Measurements from ENCODE around the gene HABP4.

- TF ChIP-seq CTCF (IDR thresholded peaks at IDR 0.05) = no peak
- TF ChIP-seq ZFX (IDR thresholded peaks at IDR 0.05; ENCODE audit: borderline replicate concordance) = no peak
These were observed 42.0 kb downstream of the HABP4 start for GRCh38 chr9:96491880-96492525.

All from 22Rv1 (cell line).